HG03139 (cell line): ENCODE measurements around the gene ZC3H12C.

ENCODE experiments used
- ATAC-seq: cut with Tn5 transposase; IDR thresholded peaks from one replicate; pipeline ENCODE4 v1.9.1; 2021; ENCODE audit not compliant: unreplicated experiment

The ZC3H12C gene

GRCh38 chr11:110096496-110096895 lies 3.3 kb downstream of the ZC3H12C start:
- ATAC-seq: no peak

GRCh38 chr11:110097459-110098012 lies 4.3 kb downstream of the ZC3H12C start:
- ATAC-seq: no peak

GRCh38 chr11:110098645-110099044 lies 5.5 kb downstream of the ZC3H12C start:
- ATAC-seq: peak; percentile 66

GRCh38 chr11:110100476-110101240 lies 7.5 kb downstream of the ZC3H12C start:
- no peak for ATAC-seq

- no peak for ATAC-seq
These were observed 13.6 kb downstream of the ZC3H12C start for GRCh38 chr11:110106713-110107274.

GRCh38 chr11:110110854-110111253 lies 17.7 kb downstream of the ZC3H12C start:
- no peak for ATAC-seq

GRCh38 chr11:110112457-110112856 lies 19.3 kb downstream of the ZC3H12C start:
- no peak for ATAC-seq

- no peak for ATAC-seq
These were observed 20.3 kb downstream of the ZC3H12C start for GRCh38 chr11:110113505-110113904.

- no peak for ATAC-seq
These were observed 20.8 kb downstream of the ZC3H12C start for GRCh38 chr11:110113973-110114372.

- ATAC-seq: no peak
These were observed 26.1 kb downstream of the ZC3H12C start for GRCh38 chr11:110119317-110119716.

GRCh38 chr11:110121204-110121603 lies 28.0 kb downstream of the ZC3H12C start:
- ATAC-seq: no peak

- ATAC-seq: no peak
These were observed 29.8 kb downstream of the ZC3H12C start for GRCh38 chr11:110123003-110123402.

GRCh38 chr11:110124605-110125004 lies 31.4 kb downstream of the ZC3H12C start:
- no peak for ATAC-seq

GRCh38 chr11:110125632-110126031 lies 32.4 kb downstream of the ZC3H12C start:
- no peak for ATAC-seq

- ATAC-seq: no peak
These were observed 33.7 kb downstream of the ZC3H12C start for GRCh38 chr11:110126936-110127335.

GRCh38 chr11:110128161-110128560 lies 35.0 kb downstream of the ZC3H12C start:
- no peak for ATAC-seq

GRCh38 chr11:110130642-110131238 lies 37.5 kb downstream of the ZC3H12C start:
- ATAC-seq: no peak

- ATAC-seq: no peak
These were observed 38.4 kb downstream of the ZC3H12C start for GRCh38 chr11:110131386-110132123.

- ATAC-seq: no peak
These were observed 40.0 kb downstream of the ZC3H12C start for GRCh38 chr11:110133160-110133559.

- ATAC-seq: no peak
These were observed 40.9 kb downstream of the ZC3H12C start for GRCh38 chr11:110134110-110134509.

GRCh38 chr11:110141812-110142211 lies 48.6 kb downstream of the ZC3H12C start:
- ATAC-seq: no peak
